ENCODE results near the gene MARCHF3.

The MARCHF3 gene

DNA sequence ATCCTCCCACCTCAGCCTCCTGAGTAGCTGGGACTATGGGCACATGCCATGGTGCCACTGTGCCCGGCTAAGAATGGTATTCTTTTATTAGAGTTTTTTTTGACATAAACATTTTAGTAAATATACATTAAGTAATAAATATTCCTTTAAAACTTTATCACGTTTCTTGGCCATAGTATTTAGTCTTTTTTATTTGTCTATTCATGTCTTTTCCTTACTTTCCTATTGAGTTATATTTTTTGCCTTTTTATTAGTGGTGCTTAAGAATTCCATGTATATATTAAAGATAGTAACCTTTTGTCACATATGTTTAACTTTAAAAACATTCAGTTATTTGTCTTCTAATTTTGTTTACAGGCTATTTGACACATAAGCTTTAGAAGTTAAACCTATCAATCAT lies 73.4 kb downstream of the MARCHF3 start:
- TF ChIP-seq, protein P1, sequence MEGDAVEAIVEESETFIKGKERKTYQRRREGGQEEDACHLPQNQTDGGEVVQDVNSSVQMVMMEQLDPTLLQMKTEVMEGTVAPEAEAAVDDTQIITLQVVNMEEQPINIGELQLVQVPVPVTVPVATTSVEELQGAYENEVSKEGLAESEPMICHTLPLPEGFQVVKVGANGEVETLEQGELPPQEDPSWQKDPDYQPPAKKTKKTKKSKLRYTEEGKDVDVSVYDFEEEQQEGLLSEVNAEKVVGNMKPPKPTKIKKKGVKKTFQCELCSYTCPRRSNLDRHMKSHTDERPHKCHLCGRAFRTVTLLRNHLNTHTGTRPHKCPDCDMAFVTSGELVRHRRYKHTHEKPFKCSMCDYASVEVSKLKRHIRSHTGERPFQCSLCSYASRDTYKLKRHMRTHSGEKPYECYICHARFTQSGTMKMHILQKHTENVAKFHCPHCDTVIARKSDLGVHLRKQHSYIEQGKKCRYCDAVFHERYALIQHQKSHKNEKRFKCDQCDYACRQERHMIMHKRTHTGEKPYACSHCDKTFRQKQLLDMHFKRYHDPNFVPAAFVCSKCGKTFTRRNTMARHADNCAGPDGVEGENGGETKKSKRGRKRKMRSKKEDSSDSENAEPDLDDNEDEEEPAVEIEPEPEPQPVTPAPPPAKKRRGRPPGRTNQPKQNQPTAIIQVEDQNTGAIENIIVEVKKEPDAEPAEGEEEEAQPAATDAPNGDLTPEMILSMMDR (conservative IDR thresholded peaks at IDR 0.05; ENCODE audit: low read depth, low read length) = no peak
- peaks cover 5% of the 10 kb centered on the region for H3K4me1 ChIP-seq (ENCODE audit: low read depth, poor library complexity, severe bottlenecking)

DNA sequence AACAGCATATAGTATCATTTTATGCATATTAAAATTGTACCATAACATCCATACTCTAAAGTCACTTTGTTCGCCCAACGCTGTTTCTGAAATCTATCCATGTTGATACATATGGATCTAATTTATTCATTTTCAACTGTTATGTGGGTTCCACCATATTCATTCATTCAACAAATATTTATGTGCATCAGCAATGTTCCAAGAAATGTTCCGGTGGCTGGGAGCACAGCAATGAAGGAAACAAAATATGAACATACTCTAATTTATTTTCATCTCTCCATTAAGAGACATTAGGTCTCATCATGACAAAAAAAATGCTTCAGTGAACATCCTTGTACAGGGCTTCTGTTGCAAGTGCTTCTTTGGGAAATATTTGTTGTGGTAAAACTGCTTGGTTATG lies 75.4 kb downstream of the MARCHF3 start:
- H3K36me3 ChIP-seq (ENCODE audit: insufficient read depth) = no peaks in the 10 kb centered on the region
- no peak overlapping the region for H3K4me3 ChIP-seq (IDR thresholded peaks at IDR 0.05; ENCODE audit: insufficient read depth, low read depth, low read length)
- TF ChIP-seq, protein P1 (conservative IDR thresholded peaks at IDR 0.05; ENCODE audit: low read depth, low read length) = no peak
- H3K79me2 ChIP-seq (ENCODE audit: insufficient read depth, low read depth) = no peaks in the 10 kb centered on the region
- no peaks in the 10 kb centered on the region for H3K27me3 ChIP-seq (ENCODE audit: insufficient read depth, low read depth)
- H4K20me1 ChIP-seq (ENCODE audit: insufficient read depth) = no peaks in the 10 kb centered on the region
- no peak overlapping the region for H3K27ac ChIP-seq
- H2AFZ ChIP-seq (ENCODE audit: low read depth) = no peak overlapping the region
- H3K9ac ChIP-seq = no peak overlapping the region
- no peaks in the 10 kb centered on the region for H3K4me1 ChIP-seq (ENCODE audit: low read depth, poor library complexity, severe bottlenecking)
- no peak overlapping the region for H3K4me2 ChIP-seq

More for the DNA sequence above, 73.4 kb downstream of the MARCHF3 start:
- H3K27me3 ChIP-seq (ENCODE audit: insufficient read depth, low read depth) = no peaks in the 10 kb centered on the region
- no peaks in the 10 kb centered on the region for H3K79me2 ChIP-seq (ENCODE audit: insufficient read depth, low read depth)
- H4K20me1 ChIP-seq (ENCODE audit: insufficient read depth) = no peaks in the 10 kb centered on the region
- H3K4me3 ChIP-seq (IDR thresholded peaks at IDR 0.05; ENCODE audit: insufficient read depth, low read depth, low read length) = no peak overlapping the region
- no peak overlapping the region for H3K27ac ChIP-seq
- no peaks in the 10 kb centered on the region for H3K36me3 ChIP-seq (ENCODE audit: insufficient read depth)
- no peak overlapping the region for H2AFZ ChIP-seq (ENCODE audit: low read depth)
- H3K9ac ChIP-seq = no peak overlapping the region
- H3K4me2 ChIP-seq = no peak overlapping the region

- Histone ChIP-seq H3K4me1 (ENCODE audit: low read depth, poor library complexity, severe bottlenecking) (no peaks in the 10 kb centered on the region), H3K27me3 (ENCODE audit: insufficient read depth, low read depth) (no peaks in the 10 kb centered on the region), H3K9ac (no peak overlapping the region), H3K36me3 (ENCODE audit: insufficient read depth) (no peaks in the 10 kb centered on the region), H4K20me1 (ENCODE audit: insufficient read depth) (no peaks in the 10 kb centered on the region), H2AFZ (ENCODE audit: low read depth) (no peak overlapping the region), H3K27ac (no peak overlapping the region), H3K4me2 (no peak overlapping the region), H3K79me2 (ENCODE audit: insufficient read depth, low read depth) (no peaks in the 10 kb centered on the region), H3K4me3 (IDR thresholded peaks at IDR 0.05; ENCODE audit: insufficient read depth, low read depth, low read length) (no peak overlapping the region)
- TF ChIP-seq, protein P1 (conservative IDR thresholded peaks at IDR 0.05; ENCODE audit: low read depth, low read length) = no peak
Measured at GRCh38 chr5:126953640-126954039, 76.7 kb downstream of the MARCHF3 start.

DNA sequence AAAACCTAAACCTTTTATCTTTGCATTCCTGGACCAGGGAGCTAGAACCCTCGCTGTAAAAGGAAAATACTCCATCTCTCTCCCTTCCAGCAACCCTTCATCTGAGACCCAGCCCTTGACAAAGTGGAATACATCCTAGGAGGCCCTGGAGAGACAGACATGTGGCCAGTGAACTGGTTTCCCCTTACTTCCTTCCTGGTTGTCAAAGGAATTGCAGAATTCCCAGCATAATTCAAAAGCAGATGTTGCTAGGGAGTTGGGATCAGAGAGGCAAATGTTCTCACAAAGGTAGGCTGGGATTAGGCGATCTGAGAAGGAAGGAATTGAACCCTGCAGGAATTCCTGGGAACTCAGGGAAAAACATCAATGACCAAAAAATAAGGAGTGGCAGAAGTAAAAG lies 80.9 kb downstream of the MARCHF3 start:
- H3K4me2 ChIP-seq = no peak overlapping the region
- TF ChIP-seq, protein P1 (conservative IDR thresholded peaks at IDR 0.05; ENCODE audit: low read depth, low read length) = no peak
- H3K36me3 ChIP-seq (ENCODE audit: insufficient read depth) = no peaks in the 10 kb centered on the region
- H3K27me3 ChIP-seq (ENCODE audit: insufficient read depth, low read depth) = no peaks in the 10 kb centered on the region
- no peak overlapping the region for H2AFZ ChIP-seq (ENCODE audit: low read depth)
- no peak overlapping the region for H3K27ac ChIP-seq
- no peaks in the 10 kb centered on the region for H3K79me2 ChIP-seq (ENCODE audit: insufficient read depth, low read depth)
- H3K9ac ChIP-seq = no peak overlapping the region
- no peak overlapping the region for H3K4me3 ChIP-seq (IDR thresholded peaks at IDR 0.05; ENCODE audit: insufficient read depth, low read depth, low read length)
- H4K20me1 ChIP-seq (ENCODE audit: insufficient read depth) = no peaks in the 10 kb centered on the region
- peaks cover 9% of the 10 kb centered on the region for H3K4me1 ChIP-seq (ENCODE audit: low read depth, poor library complexity, severe bottlenecking)
